ENCODE data around the gene SDC1.

Gene SDC1

DNA sequence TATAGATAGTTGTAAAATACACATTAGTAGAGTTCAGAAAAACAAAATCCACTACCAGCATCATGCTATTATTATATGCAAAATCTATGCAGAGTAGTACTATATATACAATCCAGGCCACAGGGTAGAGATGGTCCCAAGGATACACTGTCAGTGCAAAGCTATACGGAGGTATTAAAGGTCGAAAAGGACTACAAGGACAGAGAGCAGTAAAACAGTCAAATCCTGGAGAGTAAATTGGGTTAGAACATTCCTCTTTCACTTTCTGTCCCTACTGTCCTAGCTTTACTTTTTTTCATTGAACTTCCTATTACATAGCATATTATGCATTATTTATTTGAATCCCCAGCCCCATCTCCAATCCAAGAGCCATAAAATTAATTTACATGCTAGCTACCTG, 39.7 kb upstream of the SDC1 start:
- H3K27ac ChIP-seq (ENCODE audit: low read length) = no peak overlapping the region
- DNase-seq (no peak), ATAC-seq (ENCODE audit: insufficient read depth, low read depth) (peak; percentile 21; the same call in 1 of the 3 replicates)
- H3K79me2 ChIP-seq (ENCODE audit: insufficient read depth, low read length) = peaks cover 4% of the 10 kb centered on the region; the same call in 1 of the 2 replicates
- no peak overlapping the region for H3K4me2 ChIP-seq (ENCODE audit: insufficient read depth, low read length)
- TF ChIP-seq, protein P1, sequence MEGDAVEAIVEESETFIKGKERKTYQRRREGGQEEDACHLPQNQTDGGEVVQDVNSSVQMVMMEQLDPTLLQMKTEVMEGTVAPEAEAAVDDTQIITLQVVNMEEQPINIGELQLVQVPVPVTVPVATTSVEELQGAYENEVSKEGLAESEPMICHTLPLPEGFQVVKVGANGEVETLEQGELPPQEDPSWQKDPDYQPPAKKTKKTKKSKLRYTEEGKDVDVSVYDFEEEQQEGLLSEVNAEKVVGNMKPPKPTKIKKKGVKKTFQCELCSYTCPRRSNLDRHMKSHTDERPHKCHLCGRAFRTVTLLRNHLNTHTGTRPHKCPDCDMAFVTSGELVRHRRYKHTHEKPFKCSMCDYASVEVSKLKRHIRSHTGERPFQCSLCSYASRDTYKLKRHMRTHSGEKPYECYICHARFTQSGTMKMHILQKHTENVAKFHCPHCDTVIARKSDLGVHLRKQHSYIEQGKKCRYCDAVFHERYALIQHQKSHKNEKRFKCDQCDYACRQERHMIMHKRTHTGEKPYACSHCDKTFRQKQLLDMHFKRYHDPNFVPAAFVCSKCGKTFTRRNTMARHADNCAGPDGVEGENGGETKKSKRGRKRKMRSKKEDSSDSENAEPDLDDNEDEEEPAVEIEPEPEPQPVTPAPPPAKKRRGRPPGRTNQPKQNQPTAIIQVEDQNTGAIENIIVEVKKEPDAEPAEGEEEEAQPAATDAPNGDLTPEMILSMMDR (IDR thresholded peaks at IDR 0.05; ENCODE audit: borderline replicate concordance, extremely low read depth, low read length, poor library complexity, severe bottlenecking) = no peak
- no peak for TF ChIP-seq EZH2 (IDR thresholded peaks at IDR 0.05; ENCODE audit: borderline replicate concordance, low read depth, low read length, severe bottlenecking)
- H3K4me1 ChIP-seq (ENCODE audit: insufficient read depth, low read length) = no peaks in the 10 kb centered on the region
- H3K9ac ChIP-seq (ENCODE audit: low read depth, low read length) = no peak overlapping the region
- H3K9me3 ChIP-seq (ENCODE audit: insufficient read depth, low read length, severe bottlenecking) = no peaks in the 10 kb centered on the region
- H3K36me3 ChIP-seq (ENCODE audit: insufficient read depth, low read length) = peaks cover 74% of the 10 kb centered on the region
- no peak overlapping the region for H2AFZ ChIP-seq (ENCODE audit: low read depth, low read length)
- no peaks in the 10 kb centered on the region for H3K27me3 ChIP-seq (ENCODE audit: insufficient read depth, low read length, poor library complexity)
- no peak overlapping the region for H3K4me3 ChIP-seq (ENCODE audit: low read depth in 1 of 2, low read length in 2 of 2)
- peaks cover 6% of the 10 kb centered on the region for H4K20me1 ChIP-seq (ENCODE audit: insufficient read depth, low read length)

GRCh38 chr2:20257411-20257810, 32.5 kb upstream of the SDC1 start:
- H3K9ac ChIP-seq (ENCODE audit: low read depth, low read length) = no peak overlapping the region
- H3K27ac ChIP-seq (ENCODE audit: low read length) = no peak overlapping the region

GRCh38 chr2:20254731-20255130, 29.8 kb upstream of the SDC1 start:
- Histone ChIP-seq H3K9ac (ENCODE audit: low read depth, low read length) (no peak overlapping the region), H4K20me1 (ENCODE audit: insufficient read depth, low read length) (no peaks in the 10 kb centered on the region), H3K4me2 (ENCODE audit: insufficient read depth, low read length) (no peak overlapping the region), H3K4me1 (ENCODE audit: insufficient read depth, low read length) (no peaks in the 10 kb centered on the region), H3K4me3 (ENCODE audit: low read depth in 1 of 2, low read length in 2 of 2) (no peak overlapping the region), H3K9me3 (ENCODE audit: insufficient read depth, low read length, severe bottlenecking) (no peaks in the 10 kb centered on the region), H3K27me3 (ENCODE audit: insufficient read depth, low read length, poor library complexity) (no peaks in the 10 kb centered on the region), H2AFZ (ENCODE audit: low read depth, low read length) (no peak overlapping the region), H3K79me2 (ENCODE audit: insufficient read depth, low read length) (no peaks in the 10 kb centered on the region), H3K27ac (ENCODE audit: low read length) (no peak overlapping the region), H3K36me3 (ENCODE audit: insufficient read depth, low read length) (peaks cover 95% of the 10 kb centered on the region)
- ATAC-seq (ENCODE audit: insufficient read depth, low read depth) (no peak), DNase-seq (no peak)
- TF ChIP-seq, protein P1 (IDR thresholded peaks at IDR 0.05; ENCODE audit: borderline replicate concordance, extremely low read depth, low read length, poor library complexity, severe bottlenecking) = no peak
- no peak for TF ChIP-seq EZH2 (IDR thresholded peaks at IDR 0.05; ENCODE audit: borderline replicate concordance, low read depth, low read length, severe bottlenecking)

More at GRCh38 chr2:20257411-20257810, 32.5 kb upstream of the SDC1 start:
- no peaks in the 10 kb centered on the region for H3K9me3 ChIP-seq (ENCODE audit: insufficient read depth, low read length, severe bottlenecking)
- no peak for ATAC-seq (ENCODE audit: insufficient read depth, low read depth)
- no peak overlapping the region for H3K4me3 ChIP-seq (ENCODE audit: low read depth in 1 of 2, low read length in 2 of 2)
- H3K27me3 ChIP-seq (ENCODE audit: insufficient read depth, low read length, poor library complexity) = no peaks in the 10 kb centered on the region
- no peak overlapping the region for H2AFZ ChIP-seq (ENCODE audit: low read depth, low read length)
- no peak for DNase-seq
- no peaks in the 10 kb centered on the region for H3K79me2 ChIP-seq (ENCODE audit: insufficient read depth, low read length)
- H3K4me2 ChIP-seq (ENCODE audit: insufficient read depth, low read length) = no peak overlapping the region
- TF ChIP-seq EZH2 (IDR thresholded peaks at IDR 0.05; ENCODE audit: borderline replicate concordance, low read depth, low read length, severe bottlenecking) = no peak
- TF ChIP-seq, protein P1 (IDR thresholded peaks at IDR 0.05; ENCODE audit: borderline replicate concordance, extremely low read depth, low read length, poor library complexity, severe bottlenecking) = no peak
- no peaks in the 10 kb centered on the region for H3K4me1 ChIP-seq (ENCODE audit: insufficient read depth, low read length)
- H3K36me3 ChIP-seq (ENCODE audit: insufficient read depth, low read length) = peaks cover 94% of the 10 kb centered on the region
- no peaks in the 10 kb centered on the region for H4K20me1 ChIP-seq (ENCODE audit: insufficient read depth, low read length)

GRCh38 chr2:20250436-20250835, 25.5 kb upstream of the SDC1 start:
- H3K4me1 ChIP-seq (ENCODE audit: insufficient read depth, low read length) = no peaks in the 10 kb centered on the region
- ATAC-seq (ENCODE audit: insufficient read depth, low read depth) = no peak
- no peak for DNase-seq
- no peak overlapping the region for H3K4me2 ChIP-seq (ENCODE audit: insufficient read depth, low read length)
- H3K9ac ChIP-seq (ENCODE audit: low read depth, low read length) = no peak overlapping the region
- no peak overlapping the region for H2AFZ ChIP-seq (ENCODE audit: low read depth, low read length)
- TF ChIP-seq, protein P1 (IDR thresholded peaks at IDR 0.05; ENCODE audit: borderline replicate concordance, extremely low read depth, low read length, poor library complexity, severe bottlenecking) = no peak
- no peak for TF ChIP-seq EZH2 (IDR thresholded peaks at IDR 0.05; ENCODE audit: borderline replicate concordance, low read depth, low read length, severe bottlenecking)
- H3K9me3 ChIP-seq (ENCODE audit: insufficient read depth, low read length, severe bottlenecking) = no peaks in the 10 kb centered on the region
- H3K4me3 ChIP-seq (ENCODE audit: low read depth in 1 of 2, low read length in 2 of 2) = no peak overlapping the region
- H3K79me2 ChIP-seq (ENCODE audit: insufficient read depth, low read length) = no peaks in the 10 kb centered on the region
- H3K27ac ChIP-seq (ENCODE audit: low read length) = no peak overlapping the region
- H3K36me3 ChIP-seq (ENCODE audit: insufficient read depth, low read length) = peaks cover 86% of the 10 kb centered on the region
- H4K20me1 ChIP-seq (ENCODE audit: insufficient read depth, low read length) = peaks cover 2% of the 10 kb centered on the region; the same call in 1 of the 2 replicates
- no peaks in the 10 kb centered on the region for H3K27me3 ChIP-seq (ENCODE audit: insufficient read depth, low read length, poor library complexity)
